ENCODE measurements around the gene LHX4. TPM values are rescaled to one million over a fixed set of nuclear protein-coding genes. Genes with fewer than 3 reads are reported as not detected.

Gene LHX4
- total RNA-seq, 5 donors from 2014 or later (not counting 1 experiment from before 2014, with no cell fraction given): 0.03 TPM; not detected in 3

GRCh38 chr1:180257486-180257885, 27.4 kb downstream of the LHX4 start:
- WGBS (ENCODE audit: insufficient coverage): 71% methylated on average over 5 of the region's 8 CpGs
- Mint-ChIP-seq H3K27ac (peak overlapping the region in 1 of 2 donors; percentile 52), H3K4me1 (peaks cover 0 to 5% (median 0%) of the 10 kb centered on the region in 3 donors), H3K9me3 (no peaks in the 10 kb centered on the region), H3K36me3 (no peaks in the 10 kb centered on the region), H3K4me3 (no peak overlapping the region), H3K27me3 (peaks cover 24 to 51% of the 10 kb centered on the region in 2 donors)
- DNase-seq (no peak), ATAC-seq (replicated peaks in 1 of 4) (no peak)
- Histone ChIP-seq H3K4me3 (ENCODE audit: control insufficient read depth in 1 of 2, extremely low read depth in 1 of 2, low read length in 1 of 2) (no peak overlapping the region), H3K27me3 (replicated peaks in 1 of 2; ENCODE audit: control insufficient read depth in 2 of 2, extremely low read depth in 1 of 2, insufficient read depth in 2 of 2, low read length in 1 of 2) (peaks cover 0 to 80% of the 10 kb centered on the region in 2 experiments), H3K4me1 (ENCODE audit: control insufficient read depth in 1 of 2, extremely low read depth in 1 of 2, insufficient read depth in 2 of 2, low read length in 2 of 2) (no peaks in the 10 kb centered on the region), H3K9me3 (no peaks in the 10 kb centered on the region), H3K27ac (ENCODE audit: low read length) (no peak overlapping the region), H3K36me3 (ENCODE audit: control insufficient read depth in 2 of 2, extremely low read depth in 1 of 2, insufficient read depth in 1 of 2, low read length in 1 of 2) (no peaks in the 10 kb centered on the region)
- ChIA-PET CTCF (no interaction called here), POLR2A (no interaction called here)

GRCh38 chr1:180258290-180258689, 28.2 kb downstream of the LHX4 start:
- peaks cover 22 to 43% of the 10 kb centered on the region in 2 donors for H3K27me3 Mint-ChIP-seq
- Histone ChIP-seq H3K9me3 (no peaks in the 10 kb centered on the region), H3K36me3 (ENCODE audit: control insufficient read depth in 2 of 2, extremely low read depth in 1 of 2, insufficient read depth in 1 of 2, low read length in 1 of 2) (no peaks in the 10 kb centered on the region), H3K4me3 (ENCODE audit: control insufficient read depth in 1 of 2, extremely low read depth in 1 of 2, low read length in 1 of 2) (no peak overlapping the region), H3K4me1 (ENCODE audit: control insufficient read depth in 1 of 2, extremely low read depth in 1 of 2, insufficient read depth in 2 of 2, low read length in 2 of 2) (no peaks in the 10 kb centered on the region), H3K27ac (ENCODE audit: low read length) (no peak overlapping the region), H3K27me3 (replicated peaks in 1 of 2; ENCODE audit: control insufficient read depth in 2 of 2, extremely low read depth in 1 of 2, insufficient read depth in 2 of 2, low read length in 1 of 2) (peaks cover 0 to 72% of the 10 kb centered on the region in 2 experiments)
- no peak overlapping the region for H3K27ac Mint-ChIP-seq
- ATAC-seq (replicated peaks in 1 of 4) (no peak), DNase-seq (no peak)
- H3K36me3 Mint-ChIP-seq: no peaks in the 10 kb centered on the region
- no peaks in the 10 kb centered on the region for H3K9me3 Mint-ChIP-seq
- peaks cover 0 to 5% (median 0%) of the 10 kb centered on the region in 3 donors for H3K4me1 Mint-ChIP-seq
- no peak overlapping the region for H3K4me3 Mint-ChIP-seq
- ChIA-PET CTCF (no interaction called here), POLR2A (no interaction called here)
- 82% methylated on average over 12 of the region's 12 CpGs for WGBS (ENCODE audit: insufficient coverage)

GRCh38 chr1:180258935-180259334, 28.9 kb downstream of the LHX4 start:
- peaks cover 0 to 5% (median 0%) of the 10 kb centered on the region in 3 donors for H3K4me1 Mint-ChIP-seq
- no peak overlapping the region for H3K27ac Mint-ChIP-seq
- Histone ChIP-seq H3K27ac (ENCODE audit: low read length) (no peak overlapping the region), H3K4me3 (ENCODE audit: control insufficient read depth in 1 of 2, extremely low read depth in 1 of 2, low read length in 1 of 2) (no peak overlapping the region), H3K4me1 (ENCODE audit: control insufficient read depth in 1 of 2, extremely low read depth in 1 of 2, insufficient read depth in 2 of 2, low read length in 2 of 2) (no peaks in the 10 kb centered on the region), H3K27me3 (replicated peaks in 1 of 2; ENCODE audit: control insufficient read depth in 2 of 2, extremely low read depth in 1 of 2, insufficient read depth in 2 of 2, low read length in 1 of 2) (peaks cover 0 to 65% of the 10 kb centered on the region in 2 experiments), H3K9me3 (no peaks in the 10 kb centered on the region), H3K36me3 (ENCODE audit: control insufficient read depth in 2 of 2, extremely low read depth in 1 of 2, insufficient read depth in 1 of 2, low read length in 1 of 2) (no peaks in the 10 kb centered on the region)
- WGBS (ENCODE audit: insufficient coverage): 86% methylated on average over 5 of the region's 5 CpGs
- POLR2A ChIA-PET: no interaction called here
- peaks cover 19 to 37% of the 10 kb centered on the region in 2 donors for H3K27me3 Mint-ChIP-seq
- no peak for DNase-seq
- no peak for ATAC-seq (replicated peaks in 1 of 4)
- H3K9me3 Mint-ChIP-seq: no peaks in the 10 kb centered on the region
- H3K36me3 Mint-ChIP-seq: no peaks in the 10 kb centered on the region
- CTCF ChIA-PET: no interaction called here
- no peak overlapping the region for H3K4me3 Mint-ChIP-seq

GRCh38 chr1:180259431-180260338, 29.6 kb downstream of the LHX4 start:
- ChIA-PET CTCF (no interaction called here), POLR2A (no interaction called here)
- ATAC-seq (replicated peaks in 1 of 4) (no peak), DNase-seq (no peak)
- Mint-ChIP-seq H3K4me3 (no peak overlapping the region), H3K27me3 (peaks cover 15 to 34% of the 10 kb centered on the region in 2 donors), H3K4me1 (peaks cover 0 to 5% (median 0%) of the 10 kb centered on the region in 3 donors), H3K9me3 (no peaks in the 10 kb centered on the region), H3K36me3 (no peaks in the 10 kb centered on the region), H3K27ac (no peak overlapping the region)
- WGBS (ENCODE audit: insufficient coverage): 84% methylated on average over 20 of the region's 22 CpGs
- Histone ChIP-seq H3K27me3 (replicated peaks in 1 of 2; ENCODE audit: control insufficient read depth in 2 of 2, extremely low read depth in 1 of 2, insufficient read depth in 2 of 2, low read length in 1 of 2) (peaks cover 0 to 58% of the 10 kb centered on the region in 2 experiments), H3K27ac (ENCODE audit: low read length) (no peak overlapping the region), H3K36me3 (ENCODE audit: control insufficient read depth in 2 of 2, extremely low read depth in 1 of 2, insufficient read depth in 1 of 2, low read length in 1 of 2) (no peaks in the 10 kb centered on the region), H3K4me3 (ENCODE audit: control insufficient read depth in 1 of 2, extremely low read depth in 1 of 2, low read length in 1 of 2) (no peak overlapping the region), H3K4me1 (ENCODE audit: control insufficient read depth in 1 of 2, extremely low read depth in 1 of 2, insufficient read depth in 2 of 2, low read length in 2 of 2) (no peaks in the 10 kb centered on the region), H3K9me3 (no peaks in the 10 kb centered on the region)

- Histone ChIP-seq H3K4me1 (ENCODE audit: control insufficient read depth in 1 of 2, extremely low read depth in 1 of 2, insufficient read depth in 2 of 2, low read length in 2 of 2) (no peaks in the 10 kb centered on the region), H3K36me3 (ENCODE audit: control insufficient read depth in 2 of 2, extremely low read depth in 1 of 2, insufficient read depth in 1 of 2, low read length in 1 of 2) (no peaks in the 10 kb centered on the region), H3K27me3 (replicated peaks in 1 of 2; ENCODE audit: control insufficient read depth in 2 of 2, extremely low read depth in 1 of 2, insufficient read depth in 2 of 2, low read length in 1 of 2) (peaks cover 0 to 49% of the 10 kb centered on the region in 2 experiments), H3K4me3 (ENCODE audit: control insufficient read depth in 1 of 2, extremely low read depth in 1 of 2, low read length in 1 of 2) (no peak overlapping the region), H3K9me3 (no peaks in the 10 kb centered on the region), H3K27ac (ENCODE audit: low read length) (no peak overlapping the region)
- POLR2A ChIA-PET: no interaction called here
- DNase-seq: no peak
- Mint-ChIP-seq H3K4me3 (no peak overlapping the region), H3K27me3 (peaks cover 15 to 29% of the 10 kb centered on the region in 2 donors), H3K27ac (no peak overlapping the region), H3K4me1 (peaks cover 0 to 5% (median 0%) of the 10 kb centered on the region in 3 donors), H3K9me3 (no peaks in the 10 kb centered on the region), H3K36me3 (no peaks in the 10 kb centered on the region)
- no peak for ATAC-seq (replicated peaks in 1 of 4)
- 86% methylated on average over 10 of the region's 13 CpGs for WGBS (ENCODE audit: insufficient coverage)
- CTCF ChIA-PET: interaction anchor here in 1 of 2 donors (1.9 kb wide), 1 partner anchor 8 kb away, joined by 6 read pairs; no protein-coding TSS in a partner anchor
Observed at GRCh38 chr1:180260541-180260940, 30.5 kb downstream of the LHX4 start.

- POLR2A ChIA-PET: no interaction called here
- Mint-ChIP-seq H3K27me3 (peaks cover 13 to 24% of the 10 kb centered on the region in 2 donors), H3K27ac (no peak overlapping the region)
Observed at GRCh38 chr1:180261030-180261429, 31.0 kb downstream of the LHX4 start.

More at GRCh38 chr1:180261030-180261429, 31.0 kb downstream of the LHX4 start:
- Histone ChIP-seq H3K27me3 (replicated peaks in 1 of 2; ENCODE audit: control insufficient read depth in 2 of 2, extremely low read depth in 1 of 2, insufficient read depth in 2 of 2, low read length in 1 of 2) (peaks cover 0 to 44% of the 10 kb centered on the region in 2 experiments), H3K36me3 (ENCODE audit: control insufficient read depth in 2 of 2, extremely low read depth in 1 of 2, insufficient read depth in 1 of 2, low read length in 1 of 2) (no peaks in the 10 kb centered on the region), H3K9me3 (no peaks in the 10 kb centered on the region), H3K4me3 (ENCODE audit: control insufficient read depth in 1 of 2, extremely low read depth in 1 of 2, low read length in 1 of 2) (no peak overlapping the region), H3K4me1 (ENCODE audit: control insufficient read depth in 1 of 2, extremely low read depth in 1 of 2, insufficient read depth in 2 of 2, low read length in 2 of 2) (no peaks in the 10 kb centered on the region), H3K27ac (ENCODE audit: low read length) (no peak overlapping the region)
- no peaks in the 10 kb centered on the region for H3K36me3 Mint-ChIP-seq
- no peaks in the 10 kb centered on the region for H3K9me3 Mint-ChIP-seq
- DNase-seq (no peak), ATAC-seq (replicated peaks in 1 of 4) (no peak)
- peaks cover 0 to 5% (median 0%) of the 10 kb centered on the region in 3 donors for H3K4me1 Mint-ChIP-seq
- CTCF ChIA-PET: interaction anchor here in 1 of 2 donors (1.9 kb wide), 1 partner anchor 8 kb away, joined by 6 read pairs; no protein-coding TSS in a partner anchor
- H3K4me3 Mint-ChIP-seq: no peak overlapping the region
- WGBS (ENCODE audit: insufficient coverage): 90% methylated on average over 10 of the region's 10 CpGs
